Activated CD4-positive, alpha-beta T cell treated with anti-CD3 and anti-CD28 coated beads, Interleukin-2, amount 50 U/mL, for 4 hours (primary cell): ENCODE measurements around the gene CLEC2B.

Experiments used
- DNase-seq, 2 experiments: peaks; one replicate each; pipeline ENCODE4 v3.0.0-alpha.2; 2020

Gene CLEC2B

GRCh38 chr12:9805883-9806282 lies 63.3 kb downstream of the CLEC2B start:
- DNase-seq: no peak
